Testis (tissue), 3 donors: ENCODE data around the gene AKAP8L. TPM values are rescaled to one million over a fixed set of nuclear protein-coding genes. Genes with fewer than 3 reads are reported as not detected.

ENCODE experiments used
- DNase-seq: peaks from one replicate; pipeline ENCODE4 v3.0.0-alpha.2; 2019
- H3K27ac ChIP-seq, 2 donors: fragments of 200-600 bp; sonication (generic); one replicate each; pipeline ENCODE4 v1.5.1; 2019
- H3K27me3 ChIP-seq: fragments of 200-600 bp; sonication (generic); one replicate; pipeline ENCODE4 v1.5.1; 2019
- H3K36me3 ChIP-seq: fragments of 200-600 bp; sonication (generic); one replicate; pipeline ENCODE4 v1.5.1; 2017; ENCODE audit warnings: low read depth; ENCODE audit errors: missing control alignments
- H3K4me1 ChIP-seq: fragments of 200-600 bp; sonication (generic); one replicate; pipeline ENCODE4 v1.5.1; 2019
- H3K4me3 ChIP-seq, 2 donors: fragments of 200-600 bp; sonication (generic); one replicate each; pipeline ENCODE4 v1.5.1; 2017 to 2019
- H3K9me3 ChIP-seq: fragments of 200-600 bp; sonication (generic); one replicate; pipeline ENCODE4 v1.5.1; 2017
- POLR2A ChIP-seq: fragments of 450-650 bp; IDR thresholded peaks from one replicate; pipeline ENCODE4 v1.6.1; 2017; ENCODE audit warnings: antibody characterized with exemption, mild to moderate bottlenecking, moderate library complexity
- WGBS, 2 donors: methylation state at CpG; one replicate each; pipeline ENCODE4 v1.1.5; 2018; 5-methylcytosine and 5-hydroxymethylcytosine counted together
- intact Hi-C: fragments of 100-400 bp; cut with DNase I; formaldehyde crosslinking; loops from one replicate; pipeline ENCODE4 v1.15.1; 2023; ENCODE audit warnings: low total_unique reads
- polyA plus RNA-seq: library from polyadenylated mRNA; stranded (reverse); fragments of 350-450 nt; fragmentation: Illumina TruSeq; extraction: RNeasy Lipid Tissue Mini Kit (QIAGEN cat#74804); gene quantifications from one replicate; pipeline ENCODE4 v1.2.3, GENCODE V29; 2014; ENCODE audit warnings: low read depth, low replicate concordance; ENCODE audit not compliant: insufficient read depth
- total RNA-seq, 2 donors: library from RNA; depleted of rRNA; stranded (reverse); fragments of >200 nt; gene quantifications; one replicate each; pipeline ENCODE4 v1.2.3, GENCODE V29; 2016
- TF ChIP-seq, protein P1 (sequence below), 3 experiments: fragments of 450-650 bp in 2 of 3; fragments of 200-600 bp in 1 of 3; sonication (generic) in 1 of 3; IDR thresholded peaks; one replicate each; pipeline ENCODE4 v1.5.1; 2016 to 2019; ENCODE audit warnings: antibody characterized with exemption in 3 of 3, mild to moderate bottlenecking in 2 of 3, moderate library complexity in 1 of 3

AKAP8L gene
- total and polyA plus RNA-seq, 3 donors from 2014 or later: 131 to 399 (median 334) TPM

DNA sequence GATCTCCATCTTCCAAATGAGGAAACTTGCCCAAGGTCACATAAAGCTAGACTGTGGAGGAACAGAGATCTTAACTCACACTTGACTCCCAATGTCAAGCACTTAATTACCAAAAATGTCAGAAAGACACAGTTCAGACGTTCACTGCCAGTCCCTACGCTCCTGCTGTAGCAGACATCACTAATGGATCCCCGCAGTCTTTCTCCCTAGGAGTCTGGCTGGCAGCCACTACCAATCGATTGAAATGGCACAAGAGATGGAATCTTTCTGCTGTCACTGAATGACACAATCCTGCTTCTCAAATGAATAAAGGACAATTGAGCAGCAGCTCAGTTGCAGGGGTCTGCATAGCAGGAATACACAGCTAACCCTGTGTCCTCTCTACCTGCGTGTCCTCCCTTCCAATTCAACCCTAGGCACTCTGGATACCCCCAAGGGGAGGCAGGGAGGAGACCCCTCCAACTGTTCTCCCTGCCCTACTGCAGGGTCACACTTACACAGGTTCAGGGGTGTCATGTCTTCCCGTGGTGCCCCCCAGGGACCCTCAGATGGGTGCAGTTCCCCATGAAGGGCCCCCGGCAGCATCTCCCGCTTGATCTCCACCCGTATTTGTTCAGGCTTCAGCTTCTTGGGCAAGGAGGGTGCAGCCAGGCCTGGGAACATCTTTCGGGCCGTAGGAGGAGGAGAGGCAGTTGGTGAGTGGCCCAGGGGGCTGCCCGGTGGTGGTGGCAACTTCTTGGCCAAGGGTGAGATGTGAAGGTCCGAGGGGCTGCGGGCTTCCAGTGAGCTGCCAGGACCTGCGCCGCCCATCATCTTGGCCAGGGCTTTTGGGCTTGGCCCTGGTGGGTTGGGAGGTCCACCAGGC lies 7.9 kb upstream of the AKAP8L start:
- Histone ChIP-seq H3K9me3 (no peaks in the 10 kb centered on the region), H3K27ac (no peak overlapping the region), H3K27me3 (no peaks in the 10 kb centered on the region), H3K36me3 (no peaks in the 10 kb centered on the region), H3K4me1 (peaks cover 13% of the 10 kb centered on the region), H3K4me3 (no peak overlapping the region)
- WGBS, 2 donors: 88 to 89% methylated on average over 10 to 16 of the region's 16 CpGs
- peak; percentile 52 for DNase-seq
- TF ChIP-seq POLR2A: no peak
- TF ChIP-seq, protein P1, sequence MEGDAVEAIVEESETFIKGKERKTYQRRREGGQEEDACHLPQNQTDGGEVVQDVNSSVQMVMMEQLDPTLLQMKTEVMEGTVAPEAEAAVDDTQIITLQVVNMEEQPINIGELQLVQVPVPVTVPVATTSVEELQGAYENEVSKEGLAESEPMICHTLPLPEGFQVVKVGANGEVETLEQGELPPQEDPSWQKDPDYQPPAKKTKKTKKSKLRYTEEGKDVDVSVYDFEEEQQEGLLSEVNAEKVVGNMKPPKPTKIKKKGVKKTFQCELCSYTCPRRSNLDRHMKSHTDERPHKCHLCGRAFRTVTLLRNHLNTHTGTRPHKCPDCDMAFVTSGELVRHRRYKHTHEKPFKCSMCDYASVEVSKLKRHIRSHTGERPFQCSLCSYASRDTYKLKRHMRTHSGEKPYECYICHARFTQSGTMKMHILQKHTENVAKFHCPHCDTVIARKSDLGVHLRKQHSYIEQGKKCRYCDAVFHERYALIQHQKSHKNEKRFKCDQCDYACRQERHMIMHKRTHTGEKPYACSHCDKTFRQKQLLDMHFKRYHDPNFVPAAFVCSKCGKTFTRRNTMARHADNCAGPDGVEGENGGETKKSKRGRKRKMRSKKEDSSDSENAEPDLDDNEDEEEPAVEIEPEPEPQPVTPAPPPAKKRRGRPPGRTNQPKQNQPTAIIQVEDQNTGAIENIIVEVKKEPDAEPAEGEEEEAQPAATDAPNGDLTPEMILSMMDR (IDR thresholded peaks at IDR 0.05): no peak
- intact Hi-C loops: no loop called here

DNA sequence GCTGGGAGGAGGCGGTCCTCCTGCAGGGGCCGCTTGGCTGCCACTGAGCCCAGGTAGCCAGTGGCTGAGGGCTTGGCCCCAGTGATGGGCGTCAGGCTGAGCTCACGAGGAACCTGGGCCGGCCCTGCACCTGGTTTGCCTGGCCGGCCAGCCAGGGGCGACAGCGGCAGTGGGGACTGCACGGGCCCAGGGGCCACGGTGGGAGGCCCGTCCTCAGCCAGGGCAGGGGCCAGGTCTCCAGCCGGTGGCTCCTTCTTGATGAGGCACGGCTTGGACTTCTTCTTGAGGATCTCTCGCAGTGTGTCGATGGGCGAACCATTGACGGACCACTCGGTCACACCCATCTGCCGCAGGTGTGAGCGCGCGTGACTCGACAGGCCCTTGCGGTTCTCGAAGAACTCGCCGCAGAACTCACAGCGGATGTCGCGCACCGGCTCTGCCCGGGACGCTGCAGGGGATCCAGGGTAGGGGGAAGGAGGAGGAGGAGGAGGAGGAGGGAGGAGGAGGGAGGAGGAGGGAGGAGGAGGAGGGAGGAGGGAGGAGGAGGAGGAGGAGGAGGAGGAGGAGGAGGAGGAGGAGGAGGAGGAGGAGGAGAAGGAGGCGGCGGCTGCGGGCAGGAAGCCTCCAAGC lies 6.6 kb upstream of the AKAP8L start:
- no peaks in the 10 kb centered on the region for H3K27me3 ChIP-seq
- H3K27ac ChIP-seq: no peak overlapping the region
- no peak overlapping the region for H3K4me3 ChIP-seq
- no peaks in the 10 kb centered on the region for H3K9me3 ChIP-seq
- H3K36me3 ChIP-seq: no peaks in the 10 kb centered on the region
- DNase-seq: no peak
- 94 to 95% methylated on average over 20 to 36 of the region's 36 CpGs for WGBS, 2 donors
- TF ChIP-seq POLR2A: no peak
- TF ChIP-seq, protein P1 (IDR thresholded peaks at IDR 0.05): no peak
- peaks cover 1% of the 10 kb centered on the region for H3K4me1 ChIP-seq
- intact Hi-C loops: no loop called here

DNA sequence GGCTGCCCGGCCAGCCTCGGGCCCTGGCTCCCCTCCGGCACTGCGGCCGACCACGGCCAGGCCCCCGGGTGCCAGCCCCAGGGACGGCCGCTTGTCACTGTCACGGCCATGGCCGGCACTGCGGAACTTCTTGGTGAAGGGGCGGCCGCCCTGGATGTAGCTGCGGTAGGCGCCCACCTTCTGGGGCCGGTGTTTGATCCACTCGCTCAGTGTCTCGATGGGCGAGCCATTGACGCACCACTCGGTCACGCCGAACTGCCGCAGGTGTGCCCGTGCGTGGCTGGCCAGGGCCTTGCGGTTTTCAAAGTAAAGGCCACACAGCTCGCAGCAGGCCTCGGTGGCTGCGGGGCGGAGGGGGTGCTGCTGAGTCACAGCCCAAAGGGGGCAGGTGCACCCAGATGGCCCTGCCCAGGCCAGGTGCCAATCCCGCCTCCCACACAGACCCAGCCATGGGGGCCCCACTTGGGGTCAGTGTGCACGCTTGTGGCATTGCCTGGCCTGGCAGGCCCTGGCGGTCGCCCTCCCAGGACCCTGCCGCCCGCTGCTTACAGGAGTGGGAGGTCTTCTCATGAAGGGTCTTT lies 6.0 kb upstream of the AKAP8L start:
- no peaks in the 10 kb centered on the region for H3K36me3 ChIP-seq
- 96 to 97% methylated on average over 16 to 35 of the region's 38 CpGs for WGBS, 2 donors
- intact Hi-C loops: no loop called here
- no peak overlapping the region for H3K4me3 ChIP-seq
- TF ChIP-seq, protein P1 (IDR thresholded peaks at IDR 0.05): no peak
- TF ChIP-seq POLR2A: no peak
- no peaks in the 10 kb centered on the region for H3K27me3 ChIP-seq
- DNase-seq: no peak
- peaks cover under 1% of the 10 kb centered on the region for H3K4me1 ChIP-seq
- H3K9me3 ChIP-seq: no peaks in the 10 kb centered on the region
- no peak overlapping the region for H3K27ac ChIP-seq

DNA sequence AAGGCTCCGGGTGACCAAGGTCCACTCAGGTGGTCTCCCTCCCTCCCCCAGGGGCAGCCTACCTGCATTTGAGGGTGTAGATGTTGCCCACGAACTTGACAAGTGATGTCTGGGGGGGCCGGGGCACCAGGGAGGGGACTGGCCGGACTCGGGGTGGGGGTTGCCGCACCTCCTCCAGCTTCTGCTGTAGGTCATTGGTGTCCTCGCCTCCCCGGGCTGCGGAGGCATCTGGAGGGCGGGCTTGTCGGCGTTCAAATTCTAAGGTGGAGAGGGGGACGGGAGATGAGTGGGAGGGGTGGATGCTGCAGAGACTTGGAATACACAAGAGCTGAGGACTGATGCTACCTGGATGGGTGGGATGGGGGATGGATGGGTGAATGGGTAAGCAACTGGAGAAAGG lies 5.3 kb upstream of the AKAP8L start:
- no peaks in the 10 kb centered on the region for H3K27me3 ChIP-seq
- 96 to 97% methylated on average over 13 of the region's 13 CpGs for WGBS, 2 donors
- intact Hi-C loops: no loop called here
- peaks cover 5% of the 10 kb centered on the region for H3K4me1 ChIP-seq
- no peak for TF ChIP-seq POLR2A
- TF ChIP-seq, protein P1 (IDR thresholded peaks at IDR 0.05): no peak
- DNase-seq: no peak
- H3K27ac ChIP-seq: no peak overlapping the region
- no peaks in the 10 kb centered on the region for H3K36me3 ChIP-seq
- H3K4me3 ChIP-seq: no peak overlapping the region
- H3K9me3 ChIP-seq: no peaks in the 10 kb centered on the region
